Breast epithelium (tissue), 4 donors: ENCODE measurements around the gene CISTR. TPM values are rescaled to one million over a fixed set of nuclear protein-coding genes. Genes with fewer than 3 reads are reported as not detected.

ENCODE experiments used
- DNase-seq, 2 donors: peaks; one replicate each; pipeline ENCODE4 v3.0.0-alpha.2; 2019; ENCODE audit warnings: low spot score in 2 of 2
- H3K27ac ChIP-seq, 2 donors: fragments of 200-600 bp; sonication (generic) in 1 of 2; one replicate each; pipeline ENCODE4 v1.5.1; 2016 to 2019; ENCODE audit warnings: mild to moderate bottlenecking in 1 of 2
- H3K27me3 ChIP-seq, 2 donors: fragments of 200-600 bp; sonication (generic) in 1 of 2; one replicate each; pipeline versions ENCODE4 v1.5.1 to v1.6.0; 2017 to 2019; ENCODE audit warnings: control low read depth in 1 of 2, mild to moderate bottlenecking in 1 of 2
- H3K36me3 ChIP-seq: fragments of 200-600 bp; one replicate; pipeline ENCODE4 v1.5.1; 2019
- H3K4me1 ChIP-seq, 2 donors: fragments of 200-600 bp; sonication (generic); one replicate each; pipeline ENCODE4 v1.5.1; 2016 to 2019; ENCODE audit warnings: control low read depth in 1 of 2
- H3K4me3 ChIP-seq, 3 donors: fragments of 200-600 bp; sonication (generic); 1 replicate in 2 of 3; 2 replicates in 1 of 3; pipeline ENCODE4 v1.5.1; 2016 to 2019; ENCODE audit warnings: mild to moderate bottlenecking in 3 of 3, moderate library complexity in 2 of 3
- H3K9me3 ChIP-seq, 2 donors: fragments of 200-600 bp; sonication (generic) in 1 of 2; one replicate each; pipeline ENCODE4 v1.5.1; 2016 to 2019; ENCODE audit warnings: control low read depth in 1 of 2
- CTCF ChIP-seq, 3 donors: fragments of 450-650 bp; IDR thresholded peaks; one replicate each; pipeline ENCODE4 v1.5.1; 2016 to 2017; ENCODE audit warnings: antibody characterized with exemption in 3 of 3, mild to moderate bottlenecking in 3 of 3, moderate library complexity in 3 of 3
- POLR2A ChIP-seq: fragments of 450-650 bp; IDR thresholded peaks from one replicate; pipeline ENCODE4 v1.6.1; 2016; ENCODE audit warnings: antibody characterized with exemption, mild to moderate bottlenecking, moderate library complexity
- POLR2AphosphoS5 ChIP-seq, 3 donors: sonication (generic); formaldehyde crosslinking; IDR thresholded peaks; one replicate each; pipeline ENCODE4 v1.6.1; 2017; ENCODE audit warnings: antibody characterized with exemption in 3 of 3
- intact Hi-C: fragments of 100-400 bp; cut with DNase I; formaldehyde crosslinking; loops from one replicate; pipeline ENCODE4 v1.15.1; 2023; ENCODE audit warnings: low total_unique reads
- total RNA-seq, 3 donors: library from RNA; depleted of rRNA; stranded (reverse); fragments of >200 nt; gene quantifications; one replicate each; pipeline ENCODE4 v1.1.0, GENCODE V29; 2016

Gene CISTR
- total RNA-seq, 3 donors from 2014 or later = not detected

GRCh38 chr12:53699678-53700025 is 52.1 kb downstream of the CISTR start:
- Histone ChIP-seq H3K9me3 (no peaks in the 10 kb centered on the region), H3K4me3 (no peak overlapping the region), H3K27ac (no peak overlapping the region), H3K27me3 (peaks cover 4 to 54% of the 10 kb centered on the region in 2 donors), H3K36me3 (no peaks in the 10 kb centered on the region), H3K4me1 (no peaks in the 10 kb centered on the region)
- intact Hi-C loops = loop anchor here (5.0 kb wide), 1 partner anchor 48 kb away; no protein-coding TSS in a partner anchor
- no peak for TF ChIP-seq POLR2A
- no peak for TF ChIP-seq POLR2AphosphoS5 (IDR thresholded peaks at IDR 0.05)
- no peak for TF ChIP-seq CTCF (IDR thresholded peaks at IDR 0.05)
- DNase-seq = no peak

GRCh38 chr12:53698948-53699677 is 52.7 kb downstream of the CISTR start:
- H3K4me1 ChIP-seq = no peaks in the 10 kb centered on the region
- TF ChIP-seq POLR2AphosphoS5 (IDR thresholded peaks at IDR 0.05) (no peak), CTCF (IDR thresholded peaks at IDR 0.05) (no peak), POLR2A (no peak)
- peaks cover 4 to 55% of the 10 kb centered on the region in 2 donors for H3K27me3 ChIP-seq
- H3K27ac ChIP-seq = no peak overlapping the region
- no peak overlapping the region for H3K4me3 ChIP-seq
- H3K36me3 ChIP-seq = no peaks in the 10 kb centered on the region
- H3K9me3 ChIP-seq = no peaks in the 10 kb centered on the region
- no peak for DNase-seq
- intact Hi-C loops = loop anchor here (5.0 kb wide), 1 partner anchor 48 kb away; no protein-coding TSS in a partner anchor

GRCh38 chr12:53696655-53697331 is 55.0 kb downstream of the CISTR start:
- TF ChIP-seq CTCF (IDR thresholded peaks at IDR 0.05) (no peak), POLR2AphosphoS5 (IDR thresholded peaks at IDR 0.05) (no peak), POLR2A (no peak)
- DNase-seq = no peak
- H3K4me1 ChIP-seq = no peaks in the 10 kb centered on the region
- intact Hi-C loops = loop anchor here (5.0 kb wide), 1 partner anchor 51 kb away; no protein-coding TSS in a partner anchor
- H3K36me3 ChIP-seq = no peaks in the 10 kb centered on the region
- H3K27me3 ChIP-seq = peaks cover 4 to 46% of the 10 kb centered on the region in 2 donors
- peak overlapping the region in 2 of 3 donors; percentile 8 to 26 for H3K4me3 ChIP-seq
- H3K27ac ChIP-seq = no peak overlapping the region
- H3K9me3 ChIP-seq = no peaks in the 10 kb centered on the region

Other genes with a start within 250 kb of the CISTR start
- under 1 TPM in 1 of 3 donors, not detected in 2; 0.98 TPM for gene NPFF, start 244.5 kb downstream of the CISTR start, total RNA-seq
- 10 to 100 TPM; 31.4 to 34.1 (median 33.4) TPM for gene ATF7, start 125.6 kb downstream of the CISTR start, total RNA-seq
- 100 to 1,000 TPM; 286 to 394 (median 306) TPM for gene ATP5MC2, start 75.9 kb downstream of the CISTR start, total RNA-seq
- 100 to 1,000 TPM; 218 to 301 (median 295) TPM for gene CALCOCO1, start 24.5 kb downstream of the CISTR start, total RNA-seq
- gene HOXC13, start 186.9 kb upstream of the CISTR start, total RNA-seq = 1 to 10 TPM in 1 of 3 donors, under 1 TPM in 1, not detected in 1; 0.98 to 1.0 TPM
- gene HOXC12, start 202.9 kb upstream of the CISTR start, total RNA-seq = under 1 TPM in 1 of 3 donors, not detected in 2; 0.15 TPM
- gene HOXC11, start 221.1 kb upstream of the CISTR start, total RNA-seq = under 1 TPM in 1 of 3 donors, not detected in 2; 0.29 TPM
- gene HOTAIR, start 223.0 kb upstream of the CISTR start, total RNA-seq = 1 to 10 TPM in 1 of 3 donors, under 1 TPM in 1, not detected in 1; 0.73 to 1.3 TPM
- gene HOXC10, start 233.2 kb upstream of the CISTR start, total RNA-seq = 10 to 100 TPM in 1 of 3 donors, 1 to 10 TPM in 2; 2.0 to 10.9 (median 4.3) TPM
- gene HOXC9, start 248.2 kb upstream of the CISTR start, total RNA-seq = 10 to 100 TPM in 1 of 3 donors, 1 to 10 TPM in 2; 3.8 to 16.8 (median 4.6) TPM